VCaP (cell line): ENCODE measurements around the gene ARID1B.

ENCODE experiments used
- H3K27ac ChIP-seq: fragments of 450-650 bp; 2 replicates; pipeline ENCODE4 v1.5.1; 2017
- CTCF ChIP-seq: fragments of 450-650 bp; conservative IDR thresholded peaks from 2 replicates; pipeline ENCODE4 v1.5.1; 2017; ENCODE audit warnings: mild to moderate bottlenecking, moderate library complexity

Gene ARID1B

GRCh38 chr6:157236040-157236725, 459.0 kb downstream of the ARID1B start:
- TF ChIP-seq CTCF: no peak
- no peak overlapping the region for H3K27ac ChIP-seq

- no peak overlapping the region for H3K27ac ChIP-seq
- TF ChIP-seq CTCF: no peak
Observed at GRCh38 chr6:157238346-157238745, 461.2 kb downstream of the ARID1B start.

- peak overlapping the region; percentile 90 for H3K27ac ChIP-seq
- TF ChIP-seq CTCF: no peak
Observed at GRCh38 chr6:157239148-157239547, 462.0 kb downstream of the ARID1B start.

- no peak for TF ChIP-seq CTCF
- peak overlapping the region; percentile 90 for H3K27ac ChIP-seq
Observed at GRCh38 chr6:157239671-157240058, 462.5 kb downstream of the ARID1B start.

- peak overlapping the region; percentile 90 for H3K27ac ChIP-seq
- no peak for TF ChIP-seq CTCF
Observed at GRCh38 chr6:157240059-157240959, 463.1 kb downstream of the ARID1B start.

- H3K27ac ChIP-seq: peak overlapping the region; percentile 90
- no peak for TF ChIP-seq CTCF
Observed at GRCh38 chr6:157240960-157241311, 463.8 kb downstream of the ARID1B start.

GRCh38 chr6:157242791-157243190, 465.6 kb downstream of the ARID1B start:
- no peak for TF ChIP-seq CTCF
- no peak overlapping the region for H3K27ac ChIP-seq
